ENCODE measurements around the gene DR1.

DR1 gene

DNA sequence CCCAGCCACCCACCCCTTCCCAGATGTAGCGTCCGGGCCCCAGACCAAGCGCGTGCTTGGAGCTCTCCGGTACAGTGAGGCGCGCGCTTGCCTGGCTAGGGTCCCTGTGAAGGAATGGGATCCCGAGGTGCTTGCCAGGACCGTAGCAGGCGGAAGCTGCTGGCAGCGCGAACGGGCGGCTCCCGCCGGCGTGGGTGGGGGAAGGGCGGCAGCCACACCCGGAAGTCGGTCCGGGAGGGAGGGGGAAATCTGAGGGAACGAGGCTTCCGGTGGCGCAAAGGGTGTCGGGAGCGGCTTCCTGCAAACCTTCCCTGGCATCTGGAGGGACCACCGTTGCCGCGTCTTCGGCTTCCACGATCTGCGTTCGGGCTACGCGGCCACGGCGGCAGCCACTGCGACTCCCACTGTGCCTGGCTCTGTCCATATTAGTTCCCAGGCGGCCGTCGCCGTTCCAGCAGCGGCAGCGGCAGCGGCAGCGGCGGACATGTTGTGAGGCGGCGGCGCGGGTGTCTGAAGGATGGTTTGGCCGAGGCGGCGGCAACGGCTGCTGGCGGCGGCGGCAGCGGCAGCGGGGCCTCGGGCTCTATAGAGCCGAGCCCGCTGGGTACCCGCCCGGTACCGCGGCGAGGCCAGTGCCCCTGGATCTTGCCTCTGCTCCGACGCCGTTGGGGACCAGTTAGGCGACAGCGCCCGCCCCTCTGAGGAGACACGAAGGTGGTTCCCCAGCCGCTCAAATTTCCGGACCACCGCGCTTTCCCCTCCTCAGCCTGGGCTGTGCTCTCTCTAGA, at the start of gene DR1:
Gene DR1 (plus strand): TSS at position 275 of the 788 bp plus-strand sequence. CDS start 739 bp downstream, outside the sequence.
- DNase-seq, result peak; percentile 29

DNA sequence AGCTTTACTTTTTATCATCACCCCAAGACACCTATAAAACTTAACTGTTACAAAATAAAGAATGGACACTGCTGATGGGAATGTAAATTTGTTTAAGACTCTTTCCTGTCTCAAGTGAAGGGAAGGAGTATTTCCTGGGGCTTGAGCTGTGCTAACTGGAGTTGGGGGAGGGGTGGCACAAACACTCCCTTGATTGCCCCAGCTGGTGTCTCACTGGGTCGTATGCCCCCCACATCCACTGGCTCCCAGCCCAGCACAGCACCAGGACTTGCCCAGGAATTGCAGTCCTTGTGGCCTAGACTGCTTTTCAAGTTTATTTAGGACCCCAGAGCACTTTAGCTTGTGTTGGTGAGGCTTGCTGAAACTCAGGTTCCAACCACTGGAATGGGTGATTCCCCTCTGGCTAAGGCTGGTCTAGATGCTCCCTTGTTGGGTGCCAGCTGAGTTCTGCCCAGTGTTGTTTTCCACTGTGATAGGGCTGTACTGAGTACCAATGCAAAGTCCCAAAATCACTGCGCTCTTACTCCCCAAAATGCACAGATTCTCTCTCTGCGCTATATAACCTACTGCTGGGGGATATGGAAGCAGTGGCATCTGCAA, 49.1 kb upstream of the DR1 start:
- DNase-seq, result no peak

DNA sequence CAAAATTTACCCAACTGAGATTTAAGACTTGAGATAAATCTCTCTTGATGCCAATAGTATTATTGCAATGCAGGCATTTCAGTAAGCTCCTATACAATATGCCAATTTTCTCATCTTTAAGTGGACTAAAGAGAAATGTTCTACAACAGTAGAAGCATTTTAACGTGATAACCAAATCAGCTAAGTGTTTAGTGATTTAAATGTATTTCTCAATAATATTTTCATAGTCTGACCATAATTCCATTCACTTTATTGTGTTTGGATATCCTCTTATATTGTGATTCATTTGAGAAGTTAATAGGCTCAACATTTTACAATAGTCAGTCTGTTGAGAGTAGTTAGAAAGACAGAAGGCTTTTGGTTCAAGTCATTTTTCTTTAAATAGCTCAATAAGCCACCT, 44.6 kb upstream of the DR1 start:
- DNase-seq, result no peak

DNA sequence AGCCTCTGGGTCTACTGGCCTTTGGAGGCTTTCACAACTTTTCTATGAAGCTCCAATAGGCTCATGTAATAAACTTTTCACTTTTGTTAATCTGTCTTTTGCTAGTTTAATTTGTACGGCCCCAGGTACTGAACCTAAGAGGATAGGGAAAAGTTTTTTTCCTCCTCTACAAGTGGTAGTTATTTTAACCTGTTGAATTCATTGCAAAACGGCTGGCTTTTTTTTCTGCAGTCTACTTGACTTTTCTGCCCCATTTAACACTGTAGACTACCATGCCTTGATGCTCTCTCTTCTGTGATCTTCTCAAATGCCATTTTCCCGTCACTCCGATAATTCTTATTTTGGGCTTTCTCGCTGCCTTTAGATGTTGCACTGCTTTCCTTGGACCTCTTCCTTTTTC, 43.6 kb upstream of the DR1 start:
- DNase-seq, result no peak

DNA sequence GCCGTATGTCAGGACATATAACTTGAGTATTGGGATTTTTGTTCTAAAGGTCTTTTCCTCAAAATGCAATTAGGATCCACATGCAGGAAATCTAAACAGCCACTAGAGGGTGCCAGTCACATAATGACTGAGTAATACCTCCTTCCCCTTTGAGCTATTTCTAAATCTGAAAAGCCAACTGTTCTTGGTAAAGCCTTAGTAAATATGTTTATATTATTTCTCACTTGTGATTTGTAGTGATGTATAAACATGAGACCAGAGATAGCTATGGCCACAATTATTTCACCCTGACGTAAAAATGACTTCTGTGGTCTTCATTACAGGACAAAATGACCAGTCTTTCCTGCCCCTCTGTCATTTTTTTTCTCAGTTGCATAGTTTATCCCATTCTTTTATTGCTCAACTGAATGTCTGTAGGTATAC, 41.0 kb upstream of the DR1 start:
- DNase-seq, result peak; percentile 17

DNA sequence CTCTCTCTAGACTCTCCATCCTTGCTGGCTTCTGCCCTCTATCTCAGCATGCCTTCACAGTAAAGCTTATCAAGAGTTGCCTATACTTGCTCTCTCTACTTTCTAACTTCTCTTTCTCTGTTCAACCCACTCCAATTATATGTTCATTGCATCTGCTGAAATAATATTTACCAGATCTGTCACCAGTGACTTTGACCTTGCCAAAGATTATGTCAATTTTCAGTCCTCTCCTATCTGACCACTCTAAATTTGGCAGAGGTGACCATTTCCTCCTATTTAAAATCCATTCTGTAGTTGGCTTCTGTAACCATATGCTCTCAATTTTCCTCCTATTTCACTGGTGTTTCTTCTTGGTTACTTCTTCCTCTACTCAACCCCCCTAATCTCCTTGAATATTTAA, 38.8 kb upstream of the DR1 start:
- no peak for DNase-seq

DNA sequence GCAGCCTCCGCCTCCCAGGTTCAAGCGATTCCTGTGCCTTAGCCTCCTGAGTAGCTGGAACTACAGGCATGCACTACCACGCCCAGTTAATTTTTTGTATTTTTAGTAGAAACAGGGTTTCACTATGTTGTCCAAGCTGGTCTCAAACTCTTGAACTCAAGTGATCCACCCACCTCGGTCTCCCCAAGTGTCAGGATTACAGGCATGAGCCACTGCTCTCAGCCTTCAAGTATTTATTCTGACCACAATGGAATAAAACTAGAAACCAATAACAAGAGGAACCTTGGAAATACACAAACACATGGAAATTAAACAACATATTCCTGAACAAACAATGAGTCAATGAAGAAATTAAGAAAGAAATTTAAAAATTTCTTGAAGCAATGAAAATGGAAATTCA, 32.7 kb upstream of the DR1 start:
- DNase-seq, result no peak

DNA sequence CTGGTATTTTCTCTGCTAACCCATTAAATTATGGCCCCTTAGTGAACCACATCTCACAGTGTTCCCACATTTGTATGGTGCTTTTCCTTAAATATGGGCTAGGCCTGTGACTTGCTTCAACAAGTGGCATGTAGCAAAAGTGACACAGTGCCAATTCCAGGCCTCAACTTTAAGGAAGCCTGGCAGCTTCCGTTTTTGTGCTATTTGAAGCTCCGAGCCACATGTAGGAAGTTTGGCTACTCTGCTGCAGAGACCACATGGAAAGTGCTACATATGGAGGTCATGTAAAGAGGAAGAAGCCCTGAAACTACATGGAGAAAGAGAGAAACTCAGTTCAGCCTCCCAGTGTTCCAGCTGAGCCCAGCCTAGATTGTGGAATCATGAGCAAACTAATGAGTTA, 28.5 kb upstream of the DR1 start:
- no peak for DNase-seq

DNA sequence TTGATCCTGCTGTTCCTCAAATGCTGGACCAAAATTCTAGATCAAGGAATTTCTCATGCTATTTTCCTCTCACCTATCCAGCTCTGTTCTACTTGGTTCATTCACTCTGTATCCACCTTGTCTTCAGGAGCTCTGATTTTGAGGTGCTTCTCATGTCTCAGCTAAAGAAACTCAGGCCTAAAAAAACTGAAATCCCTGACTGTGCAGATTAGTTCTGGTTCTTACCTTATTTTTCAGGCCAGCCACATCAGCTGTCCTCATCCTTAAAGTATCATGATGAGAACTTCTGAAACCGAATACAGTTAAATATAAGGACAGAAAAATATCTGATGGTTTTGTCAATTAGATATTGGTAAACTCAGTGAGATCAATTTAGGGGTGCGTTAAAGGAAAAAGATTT, 27.8 kb upstream of the DR1 start:
- DNase-seq, result no peak

DNA sequence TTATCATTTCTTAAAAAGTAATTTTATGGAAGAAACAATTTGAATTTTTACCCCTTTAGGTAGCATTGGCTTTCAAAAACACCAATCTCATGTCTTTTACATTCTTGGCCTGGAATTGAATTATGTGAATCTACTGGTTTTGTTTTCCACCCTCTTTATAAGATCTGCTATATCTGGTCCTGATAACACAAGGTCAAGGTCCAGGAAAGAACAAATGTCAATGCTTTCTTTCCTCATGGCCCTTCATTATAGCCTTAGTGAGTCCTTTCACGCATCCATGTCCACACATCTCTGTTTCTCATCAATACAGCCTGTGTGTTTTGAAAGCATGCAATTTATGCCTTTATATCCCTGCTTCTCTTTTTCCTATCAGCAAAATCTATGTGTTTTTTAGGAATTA, 24.0 kb upstream of the DR1 start:
- no peak for DNase-seq

DNA sequence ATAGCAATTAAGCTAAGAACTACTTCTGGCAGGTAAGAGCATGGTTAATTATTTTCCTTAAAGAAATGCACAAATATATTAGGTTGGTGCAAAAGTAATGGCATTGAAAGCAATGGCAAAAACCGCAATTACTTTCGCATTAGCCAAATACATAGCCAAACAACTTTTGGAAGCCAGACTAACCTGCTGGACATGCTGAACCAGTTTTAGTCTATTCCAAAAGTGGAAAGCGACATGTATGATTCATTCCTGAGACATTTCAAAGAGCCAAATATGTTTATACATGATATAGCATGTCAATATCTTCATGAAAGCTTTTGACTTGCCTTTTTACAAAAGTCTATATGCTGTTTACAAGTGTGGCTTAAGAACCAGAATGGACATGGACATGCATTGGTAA, 23.4 kb upstream of the DR1 start:
- no peak for DNase-seq

DNA sequence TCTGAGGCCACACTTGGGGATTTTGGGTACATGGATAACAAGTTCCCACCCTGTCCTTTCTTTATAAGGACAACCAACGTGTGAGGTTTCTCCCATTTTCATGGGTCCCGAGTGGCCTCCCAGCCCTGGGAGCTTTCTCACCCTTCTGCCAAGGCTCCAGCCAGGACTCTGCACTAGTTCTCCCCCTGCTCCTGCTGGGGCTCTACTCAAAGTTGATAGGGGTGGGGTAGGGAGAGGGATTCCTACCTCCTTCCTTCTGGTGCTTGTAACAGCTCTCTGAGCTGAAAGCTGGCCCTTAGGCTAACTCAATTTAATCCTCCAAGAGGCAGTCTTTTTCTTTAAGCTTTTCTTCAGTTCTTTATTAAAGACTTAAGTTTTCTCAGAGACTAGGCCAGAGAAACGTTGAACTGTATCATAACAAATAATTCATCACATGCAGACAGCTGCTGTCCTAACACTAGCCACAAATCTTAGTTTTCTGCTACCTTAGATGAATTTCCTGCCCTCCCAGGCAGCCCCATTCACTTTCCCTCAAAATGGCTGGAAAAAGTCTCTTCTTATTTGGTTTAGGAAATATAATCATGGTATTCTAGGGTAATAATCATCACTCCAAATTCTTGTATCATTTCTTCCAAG, 22.4 kb upstream of the DR1 start:
- no peak for DNase-seq

DNA sequence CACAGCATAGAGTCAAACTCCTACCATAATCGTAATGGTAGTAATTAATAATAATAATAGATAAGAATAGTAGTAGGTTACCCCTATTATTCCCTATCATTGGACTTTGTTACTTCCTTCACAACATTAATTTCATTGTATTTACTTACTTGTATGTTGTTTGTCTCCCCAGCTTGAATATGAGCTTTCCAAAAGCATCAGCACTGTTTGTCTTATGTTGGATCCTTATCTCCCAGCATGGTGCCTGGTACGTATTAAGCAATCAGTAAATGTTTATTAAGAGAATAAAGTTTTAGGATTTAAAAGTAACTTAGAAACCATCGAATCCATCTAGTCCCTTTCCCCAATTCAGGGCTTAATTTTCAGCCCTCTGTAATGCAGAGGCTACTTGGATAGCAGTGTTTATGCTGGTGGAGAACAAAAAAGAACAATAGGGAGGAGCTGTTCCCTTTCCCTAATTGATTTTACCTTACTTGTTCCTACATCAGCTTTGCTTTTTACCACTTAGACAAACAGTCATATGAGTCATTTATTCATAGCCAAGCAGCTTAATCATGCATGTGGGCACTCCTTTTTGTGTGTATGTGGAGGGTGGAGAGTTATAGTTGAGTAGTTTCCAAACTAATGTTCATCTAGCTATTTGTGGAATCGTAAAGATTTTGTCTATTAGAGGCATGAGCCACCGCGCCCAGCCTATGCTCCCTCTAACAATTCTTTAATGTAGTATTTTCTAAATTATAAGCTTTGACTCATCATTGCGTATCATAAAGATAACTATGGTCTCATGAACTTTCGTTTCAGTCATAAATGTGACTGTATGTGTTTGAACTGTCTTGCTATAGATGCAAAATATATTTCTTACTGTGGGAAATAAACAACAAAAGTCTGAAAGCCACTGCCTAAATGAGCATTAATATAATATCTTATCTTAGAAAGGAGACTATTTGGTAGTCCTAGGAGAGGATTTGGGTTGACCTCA, 20.9 kb upstream of the DR1 start:
- no peak for DNase-seq

DNA sequence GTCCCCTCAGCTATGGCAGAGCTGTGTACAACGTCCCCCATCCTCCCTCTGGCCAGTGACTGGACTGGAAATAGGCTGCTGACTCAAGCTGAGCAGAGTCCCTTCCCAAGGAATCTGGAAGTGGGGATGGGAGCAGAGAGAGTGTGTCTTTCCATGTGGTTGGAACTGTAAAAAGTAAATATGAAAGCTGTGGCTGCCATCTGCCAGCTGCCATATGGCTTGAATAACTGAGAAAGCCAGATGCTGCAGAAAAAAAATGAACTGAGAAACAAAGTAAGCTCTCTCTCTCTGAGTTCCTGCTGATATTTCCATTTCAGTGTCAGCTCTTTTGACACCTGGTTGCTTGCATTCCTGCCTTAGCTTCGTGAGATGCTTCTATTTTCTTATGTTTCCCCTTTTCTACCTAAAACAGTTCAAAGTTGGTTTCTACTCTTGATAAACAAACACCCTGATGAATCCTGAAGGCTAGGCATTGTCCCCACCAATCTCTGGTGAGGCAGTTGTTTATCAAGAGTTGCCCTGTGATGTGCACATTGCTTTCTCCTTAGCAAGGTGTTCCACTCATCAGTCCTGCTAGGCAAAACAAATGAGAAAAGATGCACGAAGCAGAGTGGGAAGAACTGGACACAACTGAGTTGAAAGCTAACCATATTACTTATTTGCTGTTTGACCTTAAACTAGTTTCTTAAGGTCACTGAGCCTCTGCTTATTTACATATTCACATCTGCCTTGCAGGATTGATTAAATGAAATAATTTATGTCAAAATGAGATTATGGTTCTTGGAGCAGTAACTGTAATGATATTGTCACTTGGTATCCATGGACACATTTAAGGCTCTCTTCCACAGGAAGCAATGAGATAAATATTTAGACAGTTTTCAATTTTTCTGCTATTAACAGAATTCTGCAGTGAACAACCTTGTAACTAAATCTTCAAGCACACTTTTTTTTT, 16.6 kb upstream of the DR1 start:
- no peak for DNase-seq

DNA sequence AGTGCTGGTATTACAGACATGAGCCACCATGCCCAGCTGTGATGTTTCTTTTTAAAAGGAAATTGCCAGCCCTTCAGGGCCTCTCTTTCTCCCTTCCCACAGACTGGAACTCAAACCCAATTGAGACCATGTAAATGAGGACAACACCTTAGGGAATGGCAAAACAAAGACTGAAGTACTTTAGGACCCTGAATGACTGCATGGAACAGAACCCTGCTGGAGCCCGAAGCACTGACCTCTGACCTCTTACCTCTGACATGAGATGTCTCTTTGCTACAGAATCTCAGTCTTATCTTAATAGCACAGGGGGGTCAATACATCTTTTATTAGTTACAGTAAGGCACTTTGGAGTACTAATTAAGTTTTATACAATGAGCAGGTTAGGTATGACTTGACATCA, 15.5 kb upstream of the DR1 start:
- DNase-seq, result no peak

DNA sequence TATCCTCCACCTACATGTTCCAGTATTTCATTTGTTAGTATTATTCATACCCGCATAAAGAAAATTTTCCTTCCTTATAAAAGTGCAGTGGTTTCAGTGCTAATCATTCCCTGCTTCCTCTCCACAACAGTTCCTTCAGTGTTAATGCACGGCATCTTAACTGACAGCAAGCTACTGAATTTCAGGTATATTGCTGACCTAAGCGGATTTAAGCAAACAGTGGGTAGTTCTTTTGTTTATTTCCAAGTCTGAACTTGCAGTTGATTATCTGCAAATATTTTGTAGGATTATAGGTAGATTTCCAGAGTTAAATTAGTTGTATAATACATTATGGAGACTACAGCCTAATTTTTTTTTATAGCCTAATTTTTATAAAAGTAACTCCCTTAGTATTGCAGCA, 15.1 kb upstream of the DR1 start:
- DNase-seq, result no peak

DNA sequence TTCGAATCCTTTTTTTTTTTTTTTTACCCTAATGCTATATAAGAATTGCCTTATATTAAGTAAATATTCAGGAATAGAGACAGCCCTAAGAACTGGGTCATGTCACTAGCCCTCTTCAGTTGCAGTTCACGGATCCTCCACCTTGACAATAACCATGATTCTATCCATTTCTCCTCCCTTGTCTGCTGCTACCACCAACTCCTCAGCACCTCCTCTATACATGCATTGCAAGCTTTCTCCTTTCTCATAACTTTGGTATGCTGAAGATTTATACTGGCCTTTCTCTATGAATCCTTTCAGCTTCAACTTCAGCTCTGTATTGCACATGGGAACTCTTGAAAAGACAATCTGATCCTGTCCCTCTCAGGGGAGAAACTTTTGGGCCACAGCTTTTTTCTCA, 14.3 kb upstream of the DR1 start:
- DNase-seq, result no peak

DNA sequence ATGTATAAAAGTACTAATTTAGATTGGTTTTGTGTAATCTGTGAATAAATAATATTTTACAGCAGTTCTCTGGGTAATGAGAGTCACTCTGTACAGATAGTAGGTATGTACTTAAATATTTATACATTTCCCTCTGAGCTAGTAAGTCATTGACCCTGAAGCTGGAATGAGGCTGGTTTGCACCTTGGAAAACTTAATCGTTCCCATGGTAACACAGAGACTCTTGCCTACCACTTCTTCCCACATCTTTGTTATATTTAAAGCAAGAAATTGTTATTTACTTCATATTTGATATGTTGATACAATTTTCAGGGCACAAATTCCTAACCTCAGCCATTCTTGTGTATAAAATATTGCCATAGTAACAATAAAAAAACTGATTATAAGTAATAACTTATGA, 13.3 kb upstream of the DR1 start:
- DNase-seq, result no peak

DNA sequence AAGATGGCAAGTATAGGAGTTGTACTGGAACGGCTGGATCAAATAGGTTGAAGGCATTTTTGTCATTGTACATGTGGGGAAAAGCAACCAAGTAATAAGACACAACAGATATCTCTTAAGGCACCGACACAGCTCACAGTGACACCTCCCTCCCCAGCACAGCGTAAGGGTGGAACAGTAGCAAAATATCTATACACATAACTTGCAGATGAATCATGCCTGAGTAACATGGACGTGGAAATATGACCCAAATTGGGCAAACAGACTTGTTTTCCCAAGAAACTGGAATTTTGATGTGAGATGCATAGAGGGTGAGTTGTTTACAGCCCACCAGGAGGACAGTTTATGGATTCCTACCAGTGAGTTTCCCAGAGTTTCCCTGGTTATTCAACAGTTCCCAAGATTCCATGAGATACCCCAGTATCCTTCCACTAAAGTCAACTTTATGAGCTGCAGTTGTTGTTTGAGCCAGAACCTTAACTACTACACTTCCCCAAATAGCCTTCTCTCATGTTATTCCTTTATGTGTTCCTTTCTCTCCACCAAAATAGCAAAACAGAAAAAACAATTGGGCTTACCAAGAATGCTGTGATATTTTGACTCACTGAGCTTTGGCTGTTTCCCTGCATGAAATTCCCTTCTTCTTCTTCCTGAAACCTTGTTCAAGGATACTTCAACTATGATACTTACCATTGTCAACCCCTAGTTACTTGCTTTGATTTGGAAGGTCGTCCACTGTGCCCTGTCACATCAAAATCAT, 7.1 kb upstream of the DR1 start:
- DNase-seq, result no peak

DNA sequence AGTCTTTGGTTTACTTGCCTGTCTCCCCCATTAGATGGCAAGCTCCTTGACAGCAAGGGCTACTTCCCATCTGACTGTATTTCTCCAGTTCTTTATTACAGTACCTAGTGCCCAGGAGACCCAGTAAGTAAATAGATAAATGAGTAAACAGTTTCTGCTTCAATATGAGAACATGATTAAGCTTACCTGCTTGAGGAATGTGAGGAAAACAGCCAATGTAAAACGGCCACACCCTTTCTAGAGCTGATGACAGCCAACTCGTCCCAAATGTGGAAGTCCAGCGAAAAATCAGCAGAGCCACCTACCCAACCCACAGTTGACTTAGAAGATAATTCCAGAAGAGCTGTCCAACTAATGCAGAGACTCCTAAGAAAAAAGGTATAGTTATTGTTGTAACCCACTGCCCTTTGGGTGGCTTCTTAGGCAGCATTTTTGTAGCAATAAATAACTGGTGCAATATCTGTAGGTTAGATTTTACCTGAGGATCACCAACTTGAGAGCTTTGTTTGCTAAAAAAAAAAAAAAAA, 6.5 kb upstream of the DR1 start:
- no peak for DNase-seq

DNA sequence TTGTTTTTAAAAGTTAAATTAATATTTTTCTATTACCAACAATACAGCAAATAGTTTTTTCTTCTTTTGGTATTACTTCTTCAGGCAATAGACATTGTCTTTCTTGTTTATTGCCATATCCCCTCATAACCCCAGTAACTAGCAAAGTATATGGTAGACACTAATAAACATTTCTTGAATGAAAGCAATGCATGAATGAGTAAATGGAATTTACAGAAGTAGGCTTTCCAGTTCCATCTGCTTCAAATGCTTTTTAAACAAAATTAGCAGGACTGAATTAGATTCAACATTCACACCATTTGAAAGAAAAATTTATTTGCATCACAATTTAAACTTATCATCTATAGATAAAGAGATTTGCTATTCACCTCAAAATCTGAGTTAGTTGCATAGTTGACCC, 5.6 kb upstream of the DR1 start:
- no peak for DNase-seq
